ENCODE results near the gene TMEM143.
A peak's percentile ranks its signal among the peaks of the same experiment; 100 is the strongest.
"Not testable (repeated sequence)": the region's sequence is repeated elsewhere in the genome, so short reads cannot be mapped to it uniquely, and the experiment has no call there.

Gene TMEM143

GRCh38 chr19:48363810-48364597 lies at the start of gene TMEM143, which contains the start of gene SYNGR4:
Gene TMEM143 (minus strand): TSS chr19:48363940. CDS start chr19:48363920, 20 bp downstream.
Gene SYNGR4 (plus strand): TSS chr19:48364367. CDS start chr19:48365843, 1,476 bp downstream.
- DNase-seq: peak; percentile 96

GRCh38 chr19:48405850-48406249 lies 42.1 kb upstream of the TMEM143 start:
- no peak for DNase-seq

- no peak for DNase-seq
Measured at GRCh38 chr19:48405010-48405659, 41.4 kb upstream of the TMEM143 start.

- DNase-seq: peak; percentile 62
Measured at GRCh38 chr19:48403606-48404005, 39.9 kb upstream of the TMEM143 start.

- DNase-seq: no peak
Measured at GRCh38 chr19:48401287-48401686, 37.5 kb upstream of the TMEM143 start.

- DNase-seq: peak; percentile 68
Measured at GRCh38 chr19:48400018-48400742, 36.4 kb upstream of the TMEM143 start.

GRCh38 chr19:48398375-48399235 lies 34.9 kb upstream of the TMEM143 start:
- peak; percentile 93 for DNase-seq

GRCh38 chr19:48398102-48398374 lies 34.3 kb upstream of the TMEM143 start:
- no peak for DNase-seq

- DNase-seq: no peak
Measured at GRCh38 chr19:48397263-48398101, 33.7 kb upstream of the TMEM143 start.

- DNase-seq: no peak
Measured at GRCh38 chr19:48396824-48397176, 33.1 kb upstream of the TMEM143 start.

- DNase-seq: no peak
Measured at GRCh38 chr19:48396016-48396823, 32.5 kb upstream of the TMEM143 start.

GRCh38 chr19:48395499-48395898 lies 31.8 kb upstream of the TMEM143 start:
- DNase-seq: no peak

GRCh38 chr19:48395170-48395455 lies 31.4 kb upstream of the TMEM143 start:
- no peak for DNase-seq

- DNase-seq: no peak
Measured at GRCh38 chr19:48394331-48395169, 30.8 kb upstream of the TMEM143 start.

- DNase-seq: peak; percentile 46
Measured at GRCh38 chr19:48393559-48394330, 30.0 kb upstream of the TMEM143 start, which contains the start of gene GRIN2D. Gene GRIN2D (plus strand): TSS chr19:48393668. CDS start chr19:48398393, 4,725 bp downstream.

GRCh38 chr19:48392860-48393558 lies 29.3 kb upstream of the TMEM143 start:
- DNase-seq: no peak

- DNase-seq: not testable (repeated sequence)
Measured at GRCh38 chr19:48392006-48392344, 28.2 kb upstream of the TMEM143 start.

GRCh38 chr19:48391100-48392005 lies 27.6 kb upstream of the TMEM143 start, which contains the start of gene KDELR1:
Gene KDELR1 (minus strand): TSS chr19:48391551. CDS start chr19:48391358, 193 bp downstream.
- DNase-seq: peak; percentile 87
